ENCODE measurements around the gene DYSF. TPM values are rescaled to one million over a fixed set of nuclear protein-coding genes. Genes with fewer than 3 reads are reported as not detected.

The DYSF gene
- total RNA-seq, 1 experiment from 2014 or later, result 0.31 TPM

- H3K36me3 ChIP-seq (ENCODE audit: control insufficient read depth, insufficient read depth, low read length), result no peaks in the 10 kb centered on the region
- no peaks in the 10 kb centered on the region for H3K4me1 ChIP-seq (ENCODE audit: control insufficient read depth, insufficient read depth, low read length)
- ATAC-seq, result no peak
- H3K4me3 ChIP-seq (ENCODE audit: low read depth in 2 of 2, low read length in 2 of 2), result no peak overlapping the region
- H3K27me3 ChIP-seq (ENCODE audit: control insufficient read depth, insufficient read depth, low read length), result peaks cover 2% of the 10 kb centered on the region; the same call in 1 of the 2 replicates
- H3K9me3 ChIP-seq (ENCODE audit: control insufficient read depth, insufficient read depth, low read depth, low read length), result no peaks in the 10 kb centered on the region
- ChIA-PET CTCF (no interaction called here), POLR2A (no interaction called here)
- no peak for TF ChIP-seq SIN3A (IDR thresholded peaks at IDR 0.05; ENCODE audit: borderline replicate concordance, insufficient read depth, low read depth, low read length)
- no peak for TF ChIP-seq CTCF (IDR thresholded peaks at IDR 0.05)
- TF ChIP-seq POLR2AphosphoS5 (IDR thresholded peaks at IDR 0.05; ENCODE audit: low read depth, low read length), result no peak
- no peak for TF ChIP-seq TCF7L2 (IDR thresholded peaks at IDR 0.05; ENCODE audit: low read depth, low read length)
- no peak for TF ChIP-seq REST (IDR thresholded peaks at IDR 0.05; ENCODE audit: insufficient read depth in 1 of 2, low read depth in 2 of 2, low read length in 1 of 2)
- BruUV-seq (replicated peaks), result no TSS peak
- no peak for DNase-seq (ENCODE audit: low read depth, low spot score)
- no peak overlapping the region for H3K27ac ChIP-seq (ENCODE audit: low read length)
- intact Hi-C loops (cut with micrococcal nuclease; ENCODE audit: unreplicated experiment), result no loop called here
- in situ Hi-C loops (cut with HindIII; ENCODE audit: low pct_unique_long_range_greater_than_20kb, low sequenced_read_pairs), result no loop called here
Observed at GRCh38 chr2:71606244-71606643, 152.9 kb downstream of the DYSF start.

- TF ChIP-seq SIN3A (IDR thresholded peaks at IDR 0.05; ENCODE audit: borderline replicate concordance, insufficient read depth, low read depth, low read length) (no peak), REST (IDR thresholded peaks at IDR 0.05; ENCODE audit: insufficient read depth in 1 of 2, low read depth in 2 of 2, low read length in 1 of 2) (no peak), TCF7L2 (IDR thresholded peaks at IDR 0.05; ENCODE audit: low read depth, low read length) (no peak), CTCF (IDR thresholded peaks at IDR 0.05) (no peak), POLR2AphosphoS5 (IDR thresholded peaks at IDR 0.05; ENCODE audit: low read depth, low read length) (no peak)
- H3K27me3 ChIP-seq (ENCODE audit: control insufficient read depth, insufficient read depth, low read length), result peaks cover 2% of the 10 kb centered on the region; the same call in 1 of the 2 replicates
- no peak overlapping the region for H3K27ac ChIP-seq (ENCODE audit: low read length)
- POLR2A ChIA-PET, result no interaction called here
- intact Hi-C loops (cut with micrococcal nuclease; ENCODE audit: unreplicated experiment), result no loop called here
- no TSS peak for BruUV-seq (replicated peaks)
- CTCF ChIA-PET, result no interaction called here
- H3K36me3 ChIP-seq (ENCODE audit: control insufficient read depth, insufficient read depth, low read length), result no peaks in the 10 kb centered on the region
- no peak overlapping the region for H3K4me3 ChIP-seq (ENCODE audit: low read depth in 2 of 2, low read length in 2 of 2)
- ATAC-seq (no peak), DNase-seq (ENCODE audit: low read depth, low spot score) (no peak)
- in situ Hi-C loops (cut with HindIII; ENCODE audit: low pct_unique_long_range_greater_than_20kb, low sequenced_read_pairs), result no loop called here
- H3K4me1 ChIP-seq (ENCODE audit: control insufficient read depth, insufficient read depth, low read length), result no peaks in the 10 kb centered on the region
- no peaks in the 10 kb centered on the region for H3K9me3 ChIP-seq (ENCODE audit: control insufficient read depth, insufficient read depth, low read depth, low read length)
Observed at GRCh38 chr2:71607151-71607889, 154.0 kb downstream of the DYSF start.
